Omental fat pad (tissue), 4 donors: ENCODE measurements around the gene IPCEF1. TPM values are rescaled to one million over a fixed set of nuclear protein-coding genes. Genes with fewer than 3 reads are reported as not detected.

ENCODE experiments used
- ATAC-seq: fragments of 150-250 bp; one replicate; pipeline ENCODE4 v1.9.1; 2016; ENCODE audit warnings: mild to moderate bottlenecking, moderate library complexity; ENCODE audit not compliant: low FRiP score
- DNase-seq: peaks from one replicate; pipeline ENCODE4 v3.0.0-alpha.2; 2019; ENCODE audit warnings: low spot score
- total RNA-seq, 4 donors: library from RNA; depleted of rRNA; stranded (reverse); fragments of >200 nt; gene quantifications; one replicate each; pipeline ENCODE4 v1.1.0, GENCODE V29; 2016
- TF ChIP-seq, protein P1 (sequence below), 3 donors: fragments of 450-650 bp; IDR thresholded peaks; one replicate each; pipeline ENCODE4 v1.5.1; 2016 to 2017; ENCODE audit warnings: antibody characterized with exemption in 3 of 3, mild to moderate bottlenecking in 3 of 3, moderate library complexity in 2 of 3

The IPCEF1 gene
- total RNA-seq, 4 donors from 2014 or later: 0.84 to 9.2 (median 2.7) TPM

DNA sequence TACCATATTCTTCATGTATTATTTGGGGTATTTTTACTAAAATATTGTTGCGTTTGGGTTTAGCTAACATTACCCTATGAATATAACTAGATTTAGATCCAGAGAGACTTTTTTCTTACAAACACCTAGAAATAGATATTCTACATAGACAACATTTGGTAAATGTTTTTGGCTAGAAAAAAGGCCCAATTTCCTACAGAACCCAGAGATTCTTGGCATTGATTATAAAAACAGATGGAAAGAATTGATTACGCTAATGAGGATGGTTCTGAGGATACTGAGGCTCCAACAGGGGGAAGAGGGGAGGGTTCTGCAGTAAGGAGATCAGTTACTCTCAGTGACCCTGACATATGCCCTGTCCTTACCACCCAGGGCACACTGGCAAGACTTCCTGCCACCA, 123.2 kb downstream of the IPCEF1 start:
- TF ChIP-seq, protein P1, sequence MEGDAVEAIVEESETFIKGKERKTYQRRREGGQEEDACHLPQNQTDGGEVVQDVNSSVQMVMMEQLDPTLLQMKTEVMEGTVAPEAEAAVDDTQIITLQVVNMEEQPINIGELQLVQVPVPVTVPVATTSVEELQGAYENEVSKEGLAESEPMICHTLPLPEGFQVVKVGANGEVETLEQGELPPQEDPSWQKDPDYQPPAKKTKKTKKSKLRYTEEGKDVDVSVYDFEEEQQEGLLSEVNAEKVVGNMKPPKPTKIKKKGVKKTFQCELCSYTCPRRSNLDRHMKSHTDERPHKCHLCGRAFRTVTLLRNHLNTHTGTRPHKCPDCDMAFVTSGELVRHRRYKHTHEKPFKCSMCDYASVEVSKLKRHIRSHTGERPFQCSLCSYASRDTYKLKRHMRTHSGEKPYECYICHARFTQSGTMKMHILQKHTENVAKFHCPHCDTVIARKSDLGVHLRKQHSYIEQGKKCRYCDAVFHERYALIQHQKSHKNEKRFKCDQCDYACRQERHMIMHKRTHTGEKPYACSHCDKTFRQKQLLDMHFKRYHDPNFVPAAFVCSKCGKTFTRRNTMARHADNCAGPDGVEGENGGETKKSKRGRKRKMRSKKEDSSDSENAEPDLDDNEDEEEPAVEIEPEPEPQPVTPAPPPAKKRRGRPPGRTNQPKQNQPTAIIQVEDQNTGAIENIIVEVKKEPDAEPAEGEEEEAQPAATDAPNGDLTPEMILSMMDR (IDR thresholded peaks at IDR 0.05): no peak
- DNase-seq (no peak), ATAC-seq (no peak)

DNA sequence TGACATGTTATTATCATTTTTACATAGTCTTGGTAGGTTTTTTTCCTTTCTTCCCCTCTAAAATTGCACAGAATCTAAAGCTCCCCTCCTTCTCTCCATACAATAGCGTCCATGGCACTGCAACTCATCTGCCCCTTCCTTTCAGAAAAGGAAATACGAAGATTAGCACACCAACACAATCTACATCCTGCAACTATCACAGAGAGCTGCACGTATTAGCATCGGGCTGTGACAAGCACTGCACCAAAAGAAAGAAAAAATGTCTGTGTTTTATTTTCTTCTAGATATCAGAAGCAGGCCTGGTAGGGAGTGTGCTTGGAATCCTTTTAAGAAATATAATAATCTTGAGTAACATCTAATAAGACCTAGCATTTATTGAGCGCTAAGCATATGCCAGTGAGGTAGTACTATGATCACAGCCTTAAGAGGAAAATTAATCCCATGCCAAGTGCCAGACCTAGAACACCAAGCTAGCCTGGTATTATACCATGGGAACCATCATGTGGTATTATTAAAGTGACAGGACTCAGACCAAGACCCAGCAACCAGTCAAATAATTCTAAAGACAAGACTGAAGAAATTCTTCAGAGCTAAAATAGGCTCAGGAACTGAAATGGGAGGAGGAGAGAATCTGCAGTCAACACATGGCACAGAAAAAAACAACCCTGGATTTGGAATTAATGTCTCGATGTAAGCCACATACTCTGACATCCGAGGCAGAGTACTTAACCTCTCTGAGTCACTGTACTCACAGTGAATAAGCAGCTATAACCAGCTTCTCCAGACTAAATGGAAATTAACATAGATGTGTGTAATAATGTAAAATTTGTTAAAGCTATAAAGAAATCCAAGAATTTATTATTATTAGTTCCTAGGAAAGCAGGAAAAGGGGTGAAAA, 124.3 kb downstream of the IPCEF1 start:
- DNase-seq: no peak
- TF ChIP-seq, protein P1 (IDR thresholded peaks at IDR 0.05): no peak
- ATAC-seq: no peak

DNA sequence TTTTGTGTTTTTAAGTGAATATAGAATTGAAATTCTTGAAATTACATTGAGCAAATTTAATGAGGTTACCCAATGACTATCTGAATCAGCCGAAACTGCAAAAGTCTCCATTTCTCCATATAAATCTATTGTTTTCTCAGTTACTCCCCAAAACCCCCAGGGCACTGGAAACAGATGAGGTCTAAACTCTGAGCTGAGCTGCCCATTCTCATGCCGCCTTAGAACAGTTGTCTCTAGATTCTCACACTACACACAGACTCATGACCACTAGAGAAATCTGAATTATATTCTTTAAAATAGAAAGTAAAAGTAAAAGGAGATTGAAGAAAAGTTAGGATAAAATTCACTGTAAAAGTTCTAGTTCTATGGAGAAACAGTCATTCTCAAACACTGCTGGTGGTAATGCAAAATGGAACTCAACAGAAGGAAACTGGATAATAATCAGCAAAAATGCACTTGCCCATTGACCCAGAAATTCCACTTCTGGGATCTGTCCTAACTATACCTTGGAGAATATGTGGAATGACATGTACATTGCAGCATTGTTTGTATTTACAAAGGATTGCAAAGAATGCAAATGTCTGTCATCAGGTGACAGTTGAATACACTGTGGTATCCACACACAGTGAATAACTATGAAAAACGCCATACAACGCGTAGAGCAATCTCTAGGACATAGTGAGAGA, 125.5 kb downstream of the IPCEF1 start:
- DNase-seq (no peak), ATAC-seq (no peak)
- TF ChIP-seq, protein P1 (IDR thresholded peaks at IDR 0.05): no peak

DNA sequence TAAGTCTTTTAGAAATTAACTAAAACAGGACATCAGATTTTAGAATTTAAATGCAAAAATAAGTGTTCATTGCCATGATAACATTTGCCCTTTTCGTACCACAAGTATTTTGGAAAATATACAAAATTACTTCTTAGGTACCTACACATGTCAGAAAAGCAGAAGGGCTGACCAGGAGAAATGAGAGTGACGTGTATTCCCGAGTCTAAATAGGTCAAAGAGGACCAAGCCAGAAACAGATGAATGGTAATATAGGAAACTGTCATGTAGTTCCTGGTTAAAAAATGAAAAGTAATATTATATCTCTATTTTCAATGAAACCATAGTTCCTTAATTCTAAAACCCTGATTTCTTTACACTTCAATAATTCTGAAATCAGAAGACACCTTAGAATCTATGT, 126.2 kb downstream of the IPCEF1 start:
- TF ChIP-seq, protein P1 (IDR thresholded peaks at IDR 0.05): no peak
- DNase-seq (no peak), ATAC-seq (no peak)

DNA sequence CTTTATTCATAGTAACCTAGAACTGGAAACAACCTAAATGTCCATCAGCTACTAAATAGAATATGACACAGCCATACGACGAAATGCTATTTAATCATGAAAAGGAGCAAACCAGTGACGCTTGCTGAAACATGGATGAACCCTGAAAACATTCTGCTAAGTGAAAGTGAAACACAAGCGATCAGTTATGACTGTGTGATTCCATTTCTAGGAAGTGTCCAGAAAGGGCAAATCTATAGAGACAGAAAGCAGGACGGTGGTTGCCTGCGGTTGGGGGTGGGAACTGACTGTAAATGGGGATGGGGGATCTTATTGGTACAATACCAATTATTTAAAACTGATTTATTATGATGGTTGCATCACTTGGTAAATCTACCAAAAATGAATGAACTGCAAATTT, 126.8 kb downstream of the IPCEF1 start:
- DNase-seq (no peak), ATAC-seq (no peak)
- TF ChIP-seq, protein P1 (IDR thresholded peaks at IDR 0.05): no peak

DNA sequence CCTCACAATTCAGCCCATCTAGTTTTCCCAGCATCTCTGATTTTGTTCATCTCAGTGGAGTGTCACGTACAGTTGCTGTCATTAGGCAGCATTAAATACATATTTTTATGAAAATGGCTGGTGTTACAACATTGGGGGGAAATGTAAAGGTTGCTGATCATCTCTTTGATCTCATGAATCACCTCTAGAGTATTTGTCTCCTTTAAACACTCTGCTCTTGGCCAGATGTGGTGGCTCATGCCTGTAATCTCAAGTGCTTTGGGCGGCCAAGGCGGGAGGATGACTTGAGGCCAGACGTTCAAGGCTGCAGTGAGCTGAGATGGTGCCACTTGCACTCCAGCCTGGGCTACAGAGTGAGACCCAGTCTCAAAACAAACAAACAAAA, 128.1 kb downstream of the IPCEF1 start:
- no peak for ATAC-seq
- TF ChIP-seq, protein P1 (IDR thresholded peaks at IDR 0.05): no peak
- no peak for DNase-seq
